Amniotic epithelial cell (primary cell): ENCODE data around the gene SC5D.

Experiments used
- DNase-seq: peaks from one replicate; pipeline ENCODE4 v3.0.0-alpha.2; 2010; ENCODE audit warnings: low read depth

The SC5D gene

GRCh38 chr11:121329781-121330395, 37.3 kb downstream of the SC5D start:
- peak; percentile 4 for DNase-seq

DNA sequence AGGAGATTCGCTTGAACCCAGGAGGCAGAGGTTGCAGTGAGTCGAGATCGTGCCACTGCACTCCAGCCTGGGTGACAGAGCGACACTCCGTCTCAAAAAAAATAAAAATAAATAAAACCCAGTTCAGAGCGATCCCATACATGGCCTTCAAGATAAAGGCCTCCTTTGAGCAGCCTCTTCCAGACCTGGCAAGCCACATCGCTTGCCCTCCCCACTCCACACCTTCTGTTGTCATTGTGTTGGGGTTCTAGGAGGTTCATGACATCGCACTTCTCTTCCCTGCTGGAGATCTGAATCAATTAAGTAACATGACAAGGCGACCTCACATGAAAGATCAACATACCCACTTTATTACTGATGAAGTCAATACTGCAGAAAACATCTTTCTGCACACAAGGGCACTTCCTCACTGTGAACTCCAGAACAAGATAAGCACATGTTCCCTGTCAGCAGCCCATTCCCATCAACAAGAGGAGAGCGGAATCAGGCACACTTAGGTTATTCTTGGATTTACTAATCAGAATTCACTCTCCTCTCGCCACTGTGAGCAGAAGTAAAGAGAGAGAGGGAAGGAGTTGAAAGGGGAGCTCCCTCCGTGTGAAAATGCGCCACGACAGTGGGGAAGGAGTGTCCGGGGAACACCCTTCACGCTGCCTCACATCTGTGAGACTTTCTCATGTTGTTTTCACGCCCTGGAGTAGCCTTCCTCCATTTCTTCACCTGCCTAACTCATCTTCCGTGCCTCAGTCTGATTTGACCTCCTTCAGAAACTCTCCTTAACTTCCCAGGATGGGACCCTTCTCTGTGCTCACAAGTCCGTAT, 38.3 kb downstream of the SC5D start:
- DNase-seq, result no peak

GRCh38 chr11:121334973-121335710, 42.6 kb downstream of the SC5D start:
- no peak for DNase-seq

GRCh38 chr11:121336279-121336937, 43.8 kb downstream of the SC5D start:
- DNase-seq, result no peak

- DNase-seq, result no peak
Observed at GRCh38 chr11:121337078-121337477, 44.5 kb downstream of the SC5D start.

DNA sequence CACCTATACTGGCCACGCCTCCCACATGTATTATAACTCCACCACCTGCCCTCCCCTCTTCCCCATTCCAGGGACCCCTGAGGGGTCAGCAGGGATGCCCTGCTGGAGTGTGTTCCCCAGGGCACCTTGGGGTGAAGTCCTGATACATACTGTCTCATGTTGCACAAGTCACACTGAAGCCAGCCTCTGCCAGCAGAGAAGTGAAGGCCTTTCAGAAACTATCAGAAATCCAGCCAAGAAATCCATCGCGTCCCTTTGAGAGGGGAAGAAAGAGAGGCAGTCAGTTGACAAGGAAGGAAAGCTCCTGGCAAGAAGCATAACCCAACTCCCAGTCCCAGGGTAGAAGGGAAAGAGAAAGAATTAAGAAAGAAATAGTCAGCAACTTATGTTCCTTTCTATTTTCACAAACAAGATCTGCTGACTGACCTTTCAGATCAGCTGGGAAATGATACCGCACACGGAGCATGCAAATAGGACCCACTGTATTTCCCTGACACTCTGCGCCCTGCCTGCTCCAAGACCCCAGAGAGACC, 45.2 kb downstream of the SC5D start:
- DNase-seq, result no peak

- DNase-seq, result no peak
Observed at GRCh38 chr11:121338536-121338935, 46.0 kb downstream of the SC5D start.

GRCh38 chr11:121340032-121340580, 47.5 kb downstream of the SC5D start:
- no peak for DNase-seq

- no peak for DNase-seq
Observed at GRCh38 chr11:121341609-121342008, 49.0 kb downstream of the SC5D start.

DNA sequence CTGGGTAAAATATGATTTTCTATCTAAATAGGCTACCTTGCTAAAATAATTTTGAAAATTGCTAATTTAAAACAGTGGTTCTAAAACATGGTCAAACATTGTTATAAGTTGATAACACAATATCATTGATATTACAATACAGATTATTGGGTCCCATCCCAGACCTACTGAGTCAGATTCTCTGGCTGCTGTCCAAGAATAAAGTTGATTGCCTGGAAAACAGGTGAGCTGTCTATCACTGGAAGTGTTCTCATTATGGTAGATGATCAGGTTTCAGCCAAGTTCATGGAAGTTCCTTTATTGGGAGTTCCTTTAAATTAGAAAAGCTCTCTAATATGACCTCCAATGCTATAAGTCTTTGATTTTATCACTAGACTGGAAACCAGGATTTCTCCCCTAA, 52.3 kb downstream of the SC5D start:
- no peak for DNase-seq

GRCh38 chr11:121347094-121347493, 54.5 kb downstream of the SC5D start:
- DNase-seq, result no peak

GRCh38 chr11:121347813-121348212, 55.2 kb downstream of the SC5D start:
- DNase-seq, result no peak

GRCh38 chr11:121348220-121348875, 55.8 kb downstream of the SC5D start:
- DNase-seq, result no peak

GRCh38 chr11:121349790-121350189, 57.2 kb downstream of the SC5D start:
- DNase-seq, result no peak

DNA sequence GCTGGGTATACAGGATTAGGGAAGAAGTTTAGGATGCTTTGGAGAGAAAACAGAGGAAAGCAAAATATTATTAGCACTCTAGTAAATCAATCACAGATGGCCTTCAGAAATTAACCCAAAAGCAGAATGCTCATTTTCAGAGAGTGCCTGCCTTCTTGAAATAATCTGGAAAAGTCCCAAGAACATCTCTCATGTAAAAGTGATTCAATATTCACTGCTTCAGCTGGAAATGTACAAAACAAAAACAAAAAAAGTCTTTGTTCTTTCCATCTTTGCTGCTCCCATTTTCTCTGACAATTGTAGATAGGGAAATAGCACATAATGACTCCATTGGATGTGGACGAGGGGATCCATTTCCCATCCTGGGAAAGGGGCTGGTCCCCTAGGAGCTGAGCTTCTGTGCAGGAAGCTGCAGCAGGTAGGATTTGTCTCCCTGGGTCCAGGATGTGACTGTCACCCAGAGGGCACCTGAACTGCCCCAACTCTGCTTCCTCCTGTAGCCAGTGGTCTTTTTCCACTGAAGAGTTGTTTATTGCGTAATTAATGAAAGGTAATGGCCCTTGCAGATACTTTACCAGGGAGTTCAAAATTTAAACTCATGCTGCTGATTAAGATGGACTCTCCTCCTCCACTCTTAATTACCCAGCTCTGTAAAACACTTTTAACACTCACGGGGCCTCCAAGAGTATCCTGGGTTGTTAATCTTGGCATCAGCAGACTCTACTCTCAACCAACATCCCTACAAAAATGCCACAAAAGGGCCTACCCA, 57.9 kb downstream of the SC5D start:
- DNase-seq, result no peak

DNA sequence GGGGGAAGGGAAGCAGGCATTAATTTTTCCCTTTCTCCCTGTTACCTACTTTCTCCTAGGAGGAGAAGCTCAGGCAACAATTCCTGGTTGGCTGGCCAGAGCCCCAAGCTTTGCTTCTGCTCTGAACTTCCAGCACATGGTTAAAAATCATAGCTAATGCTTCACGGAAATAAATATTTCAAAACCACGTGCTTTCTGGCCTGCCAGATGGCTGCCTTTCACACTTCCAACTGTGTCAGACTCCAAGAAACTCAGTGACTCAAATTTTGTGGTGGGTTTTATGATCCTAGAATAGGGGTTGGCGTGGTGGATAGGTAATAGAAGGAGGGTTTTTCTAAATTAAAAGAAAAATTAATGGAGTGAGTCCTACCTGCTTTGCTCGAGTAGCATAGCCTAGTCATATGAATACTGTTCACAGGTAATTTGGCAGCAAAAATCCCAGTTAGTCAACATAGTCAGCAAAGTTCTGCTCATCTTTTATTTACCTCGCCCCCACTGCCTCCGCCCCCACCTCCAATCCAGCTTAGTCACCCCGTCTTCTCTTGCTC, 58.6 kb downstream of the SC5D start:
- no peak for DNase-seq

DNA sequence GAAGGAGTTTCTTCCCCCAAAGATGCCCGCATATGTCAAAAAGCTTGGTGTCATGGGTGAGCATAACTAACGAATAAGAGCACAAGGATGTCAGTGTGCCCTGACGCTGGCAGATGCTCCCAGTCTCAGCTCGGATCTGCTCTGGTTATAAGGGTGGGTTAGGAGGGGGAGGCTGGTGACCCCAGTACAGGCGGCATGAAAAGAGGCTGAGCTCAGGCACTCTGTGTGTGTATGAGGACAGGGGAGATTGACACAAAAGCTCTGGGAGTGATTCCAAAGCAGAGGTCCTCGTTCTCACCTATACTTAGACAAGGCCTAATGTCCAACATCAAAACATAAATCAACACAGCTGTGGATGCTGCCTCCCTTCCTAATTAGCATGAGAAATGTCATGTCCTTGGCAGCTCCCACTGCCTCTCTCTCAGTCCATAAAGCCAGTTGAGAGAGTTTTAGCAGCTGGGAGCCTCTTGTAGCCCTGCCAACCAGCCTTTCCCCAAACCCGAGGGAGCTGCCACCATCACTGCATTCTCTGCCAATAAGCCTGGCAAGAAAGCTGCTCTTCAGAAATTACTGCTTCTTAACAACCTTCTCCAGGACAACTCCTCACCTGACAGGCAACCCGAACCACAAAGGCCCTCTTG, 59.8 kb downstream of the SC5D start:
- DNase-seq, result no peak

DNA sequence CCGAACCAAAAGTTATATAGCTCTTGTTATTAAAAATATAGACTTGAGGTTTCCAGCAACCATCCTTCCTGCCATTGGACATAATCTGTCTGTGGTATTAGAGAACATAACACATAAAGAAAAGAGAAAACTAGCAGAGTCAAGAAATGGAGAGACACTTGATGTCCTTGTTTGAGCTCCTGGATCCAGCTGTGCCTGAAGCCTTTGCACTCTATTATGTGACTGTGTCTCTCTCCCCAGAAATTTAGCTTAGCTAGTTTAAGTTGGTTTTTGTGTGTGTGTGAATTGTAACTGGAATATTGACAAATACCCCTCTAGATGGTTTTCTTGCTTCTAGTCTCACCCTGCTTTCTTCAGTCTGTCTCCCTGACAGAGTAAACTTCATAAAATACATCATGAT, 61.6 kb downstream of the SC5D start:
- no peak for DNase-seq

DNA sequence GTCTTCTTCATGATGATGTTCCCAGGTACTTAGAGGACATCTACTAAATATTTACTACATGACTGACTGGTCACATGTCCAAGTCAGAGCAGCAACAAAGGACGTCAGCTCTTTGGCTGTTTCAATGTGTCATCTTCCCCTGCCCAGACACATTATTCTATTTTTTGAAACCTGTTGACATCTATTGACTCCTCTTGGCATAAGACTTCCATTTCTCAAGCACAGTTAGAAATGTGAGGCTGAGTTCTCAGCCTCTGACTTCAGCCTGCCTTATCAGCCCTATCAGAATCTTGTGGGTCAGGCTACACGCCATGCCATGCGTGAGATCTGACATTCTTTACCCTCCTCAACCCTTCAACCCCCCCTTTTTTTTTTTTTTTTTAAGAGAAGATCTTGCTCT, 63.8 kb downstream of the SC5D start:
- DNase-seq, result no peak
